ENCODE results near the gene IGIP.

Gene IGIP

DNA sequence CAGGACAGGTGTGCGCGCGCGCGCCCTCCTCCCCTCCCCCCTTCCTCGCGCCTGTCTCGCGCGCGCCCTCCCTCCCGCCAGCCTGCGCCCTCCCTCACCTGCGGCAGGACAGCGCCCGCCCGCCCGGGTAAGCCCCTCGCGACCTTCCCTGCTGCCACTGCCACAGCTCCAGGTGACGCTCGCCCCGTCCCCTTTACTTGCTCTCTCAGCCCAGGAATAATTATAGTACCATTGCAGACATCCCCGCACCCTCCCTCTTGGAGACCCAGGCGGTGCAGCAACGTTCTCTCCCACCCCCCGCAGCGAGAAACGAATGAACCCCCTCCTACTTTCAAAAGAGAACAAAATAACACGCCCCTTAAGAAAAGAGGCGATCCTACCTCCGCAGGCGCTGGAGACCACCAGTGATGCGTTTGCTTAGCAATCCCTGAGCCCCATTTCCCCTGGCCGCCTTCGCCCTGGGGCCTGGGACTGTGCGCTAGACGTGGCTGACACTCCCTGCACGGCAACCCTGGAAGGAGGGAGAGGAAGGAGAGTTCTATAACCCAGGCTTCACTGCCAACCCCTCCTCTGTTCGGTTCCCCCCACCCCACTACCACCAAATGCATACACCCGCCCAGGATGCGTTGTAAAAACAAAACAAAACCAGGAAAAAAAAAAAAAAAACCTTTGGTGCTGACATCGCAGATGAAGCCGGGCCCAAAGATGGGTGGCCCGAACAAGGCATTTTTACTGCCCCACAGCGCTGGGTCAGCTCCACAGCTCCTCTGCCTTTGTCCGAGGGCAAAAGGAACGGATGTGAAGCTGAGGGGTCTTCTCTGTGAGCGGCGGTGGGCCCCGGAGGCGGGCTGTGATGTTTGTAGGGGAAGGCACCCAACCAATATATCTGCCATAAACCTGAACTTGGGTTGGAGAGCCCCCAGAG is 17.4 kb upstream of the IGIP start:
- H3K27ac Mint-ChIP-seq, result peak overlapping the region; percentile 99
- no peaks in the 10 kb centered on the region for H3K36me3 Mint-ChIP-seq
- H3K4me1 Mint-ChIP-seq, result peaks cover 49% of the 10 kb centered on the region
- peak overlapping the region; percentile 92 for H3K4me3 Mint-ChIP-seq
- no peaks in the 10 kb centered on the region for H3K9me3 Mint-ChIP-seq
- no peak for ATAC-seq
- H3K27me3 Mint-ChIP-seq, result no peaks in the 10 kb centered on the region

DNA sequence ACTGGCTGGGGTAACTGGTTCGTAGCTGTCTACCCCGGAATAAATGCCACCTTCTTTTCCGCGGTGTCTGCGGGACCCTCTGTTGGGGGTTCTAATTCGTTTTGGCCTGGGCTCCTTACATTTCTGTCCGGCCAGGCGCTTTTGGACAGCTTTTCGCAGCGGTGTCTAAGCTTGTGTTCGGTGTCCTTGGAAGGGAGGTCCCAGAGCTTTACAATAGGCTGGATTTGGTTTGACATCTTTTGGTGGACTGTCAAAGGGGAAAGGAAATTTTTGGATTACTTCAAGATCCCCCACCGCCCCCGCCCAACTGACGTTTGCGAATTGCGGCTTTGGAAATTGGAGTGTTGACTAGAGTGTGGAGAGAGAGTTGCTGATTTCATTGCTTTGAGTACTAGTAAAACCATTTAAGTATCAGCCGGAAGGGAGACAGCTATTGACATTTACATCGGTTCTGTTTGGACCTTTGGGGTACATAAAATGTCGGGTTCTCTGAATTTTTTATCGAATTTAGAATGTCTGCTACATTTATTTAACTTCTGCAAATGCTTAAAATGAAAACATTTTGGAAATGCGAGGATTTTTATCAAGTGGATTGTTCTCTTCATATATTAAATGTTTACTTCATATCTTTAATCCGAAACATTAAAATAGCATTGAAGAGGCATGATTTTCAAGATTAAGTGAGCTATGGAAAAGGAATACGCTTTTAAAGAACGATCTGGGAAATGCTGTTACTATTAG is 16.5 kb upstream of the IGIP start:
- no peak for ATAC-seq
- Mint-ChIP-seq H3K27ac (peak overlapping the region; percentile 99), H3K9me3 (no peaks in the 10 kb centered on the region), H3K27me3 (no peaks in the 10 kb centered on the region), H3K4me1 (peaks cover 51% of the 10 kb centered on the region), H3K36me3 (no peaks in the 10 kb centered on the region), H3K4me3 (peak overlapping the region; percentile 92)

DNA sequence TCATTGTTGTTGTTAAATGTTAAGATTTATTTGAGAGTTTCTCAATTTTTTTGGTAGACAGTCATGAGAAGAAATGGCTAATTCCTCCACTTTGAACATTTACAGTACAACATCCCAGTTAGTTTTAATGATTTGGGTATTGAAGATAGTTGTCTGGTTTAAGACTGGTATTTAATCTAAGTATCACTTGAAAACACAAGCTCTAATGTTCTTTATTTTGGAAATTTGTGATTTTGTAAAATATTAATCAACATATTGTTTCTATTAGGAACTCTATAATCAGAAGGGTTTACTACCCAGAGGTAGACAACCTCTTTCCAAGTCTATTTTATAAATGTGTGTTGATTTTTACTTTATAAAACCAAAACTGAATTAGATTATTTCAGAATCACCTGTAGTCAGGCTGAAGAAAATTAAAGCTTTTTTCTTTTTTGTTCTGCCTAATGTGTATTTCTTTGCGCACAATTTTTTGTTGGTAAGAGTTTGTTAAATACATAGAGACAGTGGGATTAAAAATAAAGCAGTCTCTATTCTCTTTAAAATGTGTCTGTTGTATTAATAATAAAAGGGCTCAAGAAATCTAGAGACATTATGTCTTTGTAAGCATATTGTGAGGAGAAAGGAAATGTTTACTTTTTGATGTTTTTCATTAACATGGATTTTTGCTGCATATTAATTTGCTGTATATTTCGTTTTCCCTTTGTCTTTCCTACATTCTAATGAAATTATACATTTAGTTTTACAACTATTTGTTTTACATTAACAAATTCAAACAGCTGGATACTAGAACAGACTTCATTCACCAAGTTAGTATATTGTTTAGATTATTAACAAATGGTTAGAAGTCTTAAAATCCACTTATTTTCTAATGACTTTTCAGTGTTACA is 15.7 kb upstream of the IGIP start:
- Mint-ChIP-seq H3K27ac (no peak overlapping the region), H3K36me3 (peaks cover 5% of the 10 kb centered on the region), H3K9me3 (no peaks in the 10 kb centered on the region), H3K27me3 (no peaks in the 10 kb centered on the region), H3K4me3 (peak overlapping the region; percentile 92), H3K4me1 (peaks cover 56% of the 10 kb centered on the region)
- ATAC-seq, result no peak

DNA sequence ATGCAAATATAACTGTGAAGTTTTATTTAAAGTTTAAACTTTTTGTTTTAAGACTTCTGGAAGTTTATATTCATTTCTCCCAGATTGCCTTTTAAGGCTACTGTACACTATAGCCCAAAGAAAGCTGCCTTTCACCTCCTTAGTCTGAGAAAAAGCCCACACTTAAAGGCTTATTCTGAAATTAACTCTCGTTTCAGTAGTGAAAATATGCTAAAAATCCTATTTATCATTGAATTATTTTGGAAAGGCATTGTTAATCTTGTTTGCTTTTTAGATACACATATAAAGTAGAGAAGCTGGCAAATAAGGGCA is 15.1 kb upstream of the IGIP start:
- Mint-ChIP-seq H3K4me3 (no peak overlapping the region), H3K27me3 (no peaks in the 10 kb centered on the region), H3K36me3 (peaks cover 6% of the 10 kb centered on the region), H3K4me1 (peaks cover 59% of the 10 kb centered on the region), H3K27ac (no peak overlapping the region), H3K9me3 (no peaks in the 10 kb centered on the region)
- ATAC-seq, result no peak

DNA sequence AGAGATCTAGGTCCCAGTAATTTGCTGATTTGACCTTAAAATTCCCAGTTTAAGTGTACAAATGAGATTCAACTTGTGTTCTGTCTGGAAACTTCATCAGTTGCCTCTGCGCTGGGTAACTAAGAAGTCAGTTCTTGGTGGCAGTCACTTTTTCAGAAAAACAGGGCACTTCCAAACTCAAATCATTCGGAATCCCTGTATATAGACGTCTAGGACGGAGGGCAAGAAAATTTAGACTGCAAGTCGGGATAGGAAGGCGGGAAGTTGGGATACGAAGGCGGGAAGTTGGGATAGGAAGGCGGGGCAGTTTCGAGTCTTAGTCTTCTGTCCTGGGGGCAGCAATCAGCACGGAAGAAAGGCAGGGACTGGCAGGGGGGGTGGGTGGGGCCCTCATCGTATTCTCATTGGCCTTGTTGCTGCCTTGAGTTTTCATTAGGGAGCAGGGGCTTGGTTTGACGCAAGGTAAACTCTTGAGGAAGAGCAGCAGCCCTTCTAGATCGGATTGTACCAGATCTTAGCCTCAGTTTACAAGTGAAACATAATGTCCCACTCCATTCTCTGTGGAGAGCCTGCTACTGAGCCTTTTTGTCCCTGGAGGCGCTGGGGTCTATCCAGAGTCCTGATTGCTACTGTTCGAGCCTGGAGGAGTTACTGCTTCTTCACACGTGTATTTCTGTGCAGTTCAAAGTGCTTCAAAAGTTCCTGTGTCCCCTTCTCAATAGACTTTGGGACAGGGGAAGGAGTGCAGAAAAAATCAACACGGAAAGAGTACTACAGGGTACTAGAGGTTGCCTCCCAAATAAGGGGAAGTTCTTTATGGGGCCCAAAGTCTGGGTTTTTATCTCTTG is 14.5 kb upstream of the IGIP start:
- H3K27ac Mint-ChIP-seq, result peak overlapping the region; percentile 58
- peaks cover 6% of the 10 kb centered on the region for H3K36me3 Mint-ChIP-seq
- H3K4me3 Mint-ChIP-seq, result peak overlapping the region; percentile 50
- H3K4me1 Mint-ChIP-seq, result peaks cover 59% of the 10 kb centered on the region
- H3K9me3 Mint-ChIP-seq, result no peaks in the 10 kb centered on the region
- no peak for ATAC-seq
- no peaks in the 10 kb centered on the region for H3K27me3 Mint-ChIP-seq

DNA sequence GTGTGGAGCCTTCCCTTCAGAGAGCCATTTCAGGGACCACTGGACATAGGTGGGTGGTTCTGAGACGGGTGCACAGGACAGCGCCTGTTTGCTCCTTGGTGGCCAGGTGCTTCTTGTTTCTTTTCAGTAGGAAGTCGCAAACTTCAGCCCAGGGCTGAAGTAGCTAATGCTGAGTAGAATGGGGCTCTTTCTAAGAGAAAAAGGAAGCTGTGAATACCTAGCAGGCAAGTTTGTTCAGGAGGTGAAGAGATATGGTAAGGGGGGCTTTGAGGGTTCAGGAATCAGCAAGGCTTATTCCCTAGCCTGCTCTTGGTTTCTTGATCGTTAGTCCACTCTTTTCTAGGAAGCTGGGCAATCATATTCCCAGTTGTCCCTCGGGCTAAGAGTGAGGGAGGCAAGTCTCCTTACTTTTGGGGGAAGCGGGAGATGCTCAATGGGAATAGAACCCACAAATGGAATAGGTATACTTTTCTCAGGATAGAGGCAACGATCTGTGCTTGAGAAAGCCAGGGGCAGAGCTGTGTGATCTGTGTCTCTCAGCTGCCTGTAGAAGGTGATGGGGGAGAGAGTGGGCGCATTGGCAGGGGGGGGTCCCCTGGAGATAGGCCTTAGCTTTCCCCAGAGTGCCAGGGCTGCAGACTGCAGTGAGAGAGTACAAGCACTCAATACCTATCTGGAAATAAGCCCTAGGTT is 13.7 kb upstream of the IGIP start:
- Mint-ChIP-seq H3K36me3 (peaks cover 6% of the 10 kb centered on the region), H3K4me1 (peaks cover 61% of the 10 kb centered on the region), H3K4me3 (peak overlapping the region; percentile 50), H3K27ac (peak overlapping the region; percentile 58), H3K27me3 (no peaks in the 10 kb centered on the region), H3K9me3 (no peaks in the 10 kb centered on the region)
- ATAC-seq, result no peak

DNA sequence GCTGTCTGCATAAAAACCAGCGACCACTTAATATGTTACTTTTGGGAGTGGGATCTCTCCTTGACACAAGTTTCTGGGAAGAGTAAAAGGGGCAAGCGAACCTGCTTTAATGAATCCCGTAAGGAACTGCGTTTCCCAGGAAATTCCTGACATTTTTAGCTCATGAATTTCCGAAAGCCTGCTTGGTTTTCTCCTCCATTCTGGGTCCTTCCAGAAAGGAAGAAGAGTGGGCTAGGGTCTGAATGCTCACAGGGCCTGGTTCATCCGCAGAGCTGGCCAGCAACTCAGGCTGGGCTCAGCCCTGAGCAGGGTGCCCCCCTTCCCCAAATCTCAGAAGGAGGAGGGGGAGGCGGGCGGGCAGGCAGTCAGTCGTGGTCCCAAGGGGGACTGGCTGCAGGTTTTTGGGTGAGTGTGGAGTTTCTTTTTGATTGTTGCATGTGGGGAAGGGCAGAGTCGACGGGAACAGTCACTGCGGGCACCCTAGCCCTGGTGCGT is 13.0 kb upstream of the IGIP start:
- Mint-ChIP-seq H3K9me3 (no peaks in the 10 kb centered on the region), H3K4me1 (peaks cover 63% of the 10 kb centered on the region), H3K4me3 (peak overlapping the region; percentile 89), H3K27ac (peak overlapping the region; percentile 95), H3K36me3 (peaks cover 6% of the 10 kb centered on the region), H3K27me3 (no peaks in the 10 kb centered on the region)
- no peak for ATAC-seq

DNA sequence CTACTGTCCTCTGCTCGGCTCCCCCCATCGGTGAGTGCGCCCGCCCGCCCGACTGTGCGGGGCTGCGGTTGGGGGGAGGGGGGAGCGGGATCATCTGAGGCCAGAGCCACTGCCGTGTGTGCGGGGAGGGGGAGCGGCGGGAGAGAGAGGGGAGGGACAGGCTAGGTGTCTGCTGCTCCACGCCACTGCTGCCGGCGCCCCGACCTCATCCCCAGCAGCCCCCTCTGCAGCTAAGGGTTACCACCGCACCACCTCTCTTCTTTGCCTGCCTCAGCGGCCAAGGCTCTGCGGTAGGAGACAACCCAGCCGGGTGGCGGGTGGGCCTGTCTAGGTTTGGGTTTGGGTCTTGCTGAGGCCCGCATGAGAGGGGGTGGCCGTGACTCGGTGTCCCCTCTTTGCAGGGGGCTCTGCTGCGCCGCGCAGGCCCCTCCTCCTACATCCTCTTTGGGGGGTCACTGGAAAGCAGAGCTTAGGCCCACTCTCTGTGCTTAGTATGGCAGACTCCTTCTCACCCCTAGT is 12.5 kb upstream of the IGIP start:
- Mint-ChIP-seq H3K4me1 (peaks cover 66% of the 10 kb centered on the region), H3K27me3 (no peaks in the 10 kb centered on the region), H3K4me3 (peak overlapping the region; percentile 89), H3K9me3 (no peaks in the 10 kb centered on the region), H3K27ac (peak overlapping the region; percentile 95), H3K36me3 (peaks cover 6% of the 10 kb centered on the region)
- peak; percentile 5 for ATAC-seq

DNA sequence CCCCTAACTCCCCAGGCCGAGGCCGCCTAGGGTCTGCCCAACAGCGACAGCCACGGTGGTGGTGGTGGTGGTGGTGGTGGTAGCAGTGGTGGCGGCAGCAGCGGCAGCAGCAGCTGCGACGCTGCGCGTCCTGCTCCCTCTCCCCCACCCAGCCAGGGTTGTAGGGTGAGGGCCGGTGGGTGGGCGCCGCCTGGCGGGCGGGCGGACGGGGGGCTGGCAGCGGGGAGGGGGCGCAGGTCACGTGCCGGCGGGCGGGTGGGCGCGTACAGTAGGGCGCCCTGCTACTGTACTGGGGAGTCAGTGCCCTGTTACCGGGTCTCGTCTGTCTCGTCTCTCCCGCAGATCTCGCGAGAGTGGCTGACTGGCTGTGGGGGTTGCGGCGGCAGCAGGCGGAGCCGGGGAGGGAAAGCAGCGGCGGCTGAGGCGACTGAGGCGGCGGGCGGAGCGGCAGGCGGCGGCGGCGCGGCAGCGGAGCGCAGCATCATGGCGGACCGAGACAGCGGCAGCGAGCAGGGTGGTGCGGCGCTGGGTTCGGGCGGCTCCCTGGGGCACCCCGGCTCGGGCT is 12.0 kb upstream of the IGIP start, which contains the start of gene PURA:
TSS of gene PURA (plus strand) at position 411 of the 565 bp plus-strand sequence. CDS start at position 484, 73 bp downstream.
- peak; percentile 96 for ATAC-seq
- H3K27ac Mint-ChIP-seq, result peak within 1 kb of the TSS; percentile 95
- H3K9me3 Mint-ChIP-seq, result no peaks in the 10 kb centered on the region
- H3K4me3 Mint-ChIP-seq, result peak within 1 kb of the TSS; percentile 89
- peaks cover 6% of the 10 kb centered on the region for H3K36me3 Mint-ChIP-seq
- no peaks in the 10 kb centered on the region for H3K27me3 Mint-ChIP-seq
- H3K4me1 Mint-ChIP-seq, result peaks cover 65% of the 10 kb centered on the region

DNA sequence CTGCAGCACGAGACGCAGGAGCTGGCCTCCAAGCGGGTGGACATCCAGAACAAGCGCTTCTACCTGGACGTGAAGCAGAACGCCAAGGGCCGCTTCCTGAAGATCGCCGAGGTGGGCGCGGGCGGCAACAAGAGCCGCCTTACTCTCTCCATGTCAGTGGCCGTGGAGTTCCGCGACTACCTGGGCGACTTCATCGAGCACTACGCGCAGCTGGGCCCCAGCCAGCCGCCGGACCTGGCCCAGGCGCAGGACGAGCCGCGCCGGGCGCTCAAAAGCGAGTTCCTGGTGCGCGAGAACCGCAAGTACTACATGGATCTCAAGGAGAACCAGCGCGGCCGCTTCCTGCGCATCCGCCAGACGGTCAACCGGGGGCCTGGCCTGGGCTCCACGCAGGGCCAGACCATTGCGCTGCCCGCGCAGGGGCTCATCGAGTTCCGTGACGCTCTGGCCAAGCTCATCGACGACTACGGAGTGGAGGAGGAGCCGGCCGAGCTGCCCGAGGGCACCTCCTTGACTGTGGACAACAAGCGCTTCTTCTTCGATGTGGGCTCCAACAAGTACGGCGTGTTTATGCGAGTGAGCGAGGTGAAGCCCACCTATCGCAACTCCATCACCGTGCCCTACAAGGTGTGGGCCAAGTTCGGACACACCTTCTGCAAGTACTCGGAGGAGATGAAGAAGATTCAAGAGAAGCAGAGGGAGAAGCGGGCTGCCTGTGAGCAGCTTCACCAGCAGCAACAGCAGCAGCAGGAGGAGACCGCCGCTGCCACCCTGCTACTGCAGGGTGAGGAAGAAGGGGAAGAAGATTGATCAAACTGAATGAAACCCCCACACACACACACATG is 11.2 kb upstream of the IGIP start:
- H3K27ac Mint-ChIP-seq, result peak overlapping the region; percentile 95
- peak overlapping the region; percentile 89 for H3K4me3 Mint-ChIP-seq
- no peaks in the 10 kb centered on the region for H3K27me3 Mint-ChIP-seq
- peaks cover 6% of the 10 kb centered on the region for H3K36me3 Mint-ChIP-seq
- H3K4me1 Mint-ChIP-seq, result peaks cover 57% of the 10 kb centered on the region
- H3K9me3 Mint-ChIP-seq, result no peaks in the 10 kb centered on the region
- peak; percentile 45 for ATAC-seq

DNA sequence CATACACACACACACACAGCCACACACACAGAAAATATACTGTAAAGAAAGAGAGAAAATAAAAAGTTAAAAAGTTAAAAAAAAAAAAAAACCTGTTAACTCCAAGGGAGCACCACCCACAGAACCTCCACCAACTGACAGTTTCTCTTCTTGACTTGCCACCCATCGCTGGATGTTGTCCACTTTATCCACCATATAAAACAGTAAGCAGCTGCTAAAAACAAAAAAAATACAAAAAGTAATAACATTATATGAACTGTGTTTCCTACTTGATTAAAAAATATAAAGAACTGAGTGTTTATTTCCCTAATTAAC is 10.6 kb upstream of the IGIP start:
- Mint-ChIP-seq H3K27me3 (no peaks in the 10 kb centered on the region), H3K4me3 (peak overlapping the region; percentile 89), H3K27ac (peak overlapping the region; percentile 95), H3K4me1 (peaks cover 56% of the 10 kb centered on the region), H3K9me3 (no peaks in the 10 kb centered on the region), H3K36me3 (peaks cover 6% of the 10 kb centered on the region)
- no peak for ATAC-seq

DNA sequence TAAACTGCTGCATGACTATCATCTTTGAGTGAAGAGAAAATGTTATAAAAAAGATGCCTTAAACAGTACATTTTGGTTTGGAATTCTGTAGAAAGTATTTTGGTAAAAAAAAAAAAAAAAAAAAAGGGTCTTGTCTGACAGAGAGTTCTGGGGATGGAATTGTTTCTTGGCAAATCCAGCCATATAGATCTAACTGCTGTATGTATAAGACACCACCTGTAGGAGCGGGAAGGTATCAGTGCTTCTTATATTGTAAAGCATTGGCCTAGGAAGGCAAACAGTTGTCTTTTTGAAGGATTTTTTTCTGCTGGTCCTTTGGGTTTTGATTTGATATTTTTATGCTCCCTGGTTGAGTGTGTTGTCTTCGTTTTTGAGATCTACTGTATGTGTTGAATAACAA is 9.0 kb upstream of the IGIP start:
- no peak for ATAC-seq
- Mint-ChIP-seq H3K9me3 (no peaks in the 10 kb centered on the region), H3K27ac (no peak overlapping the region), H3K4me3 (no peak overlapping the region), H3K4me1 (peaks cover 58% of the 10 kb centered on the region), H3K27me3 (no peaks in the 10 kb centered on the region), H3K36me3 (peaks cover 6% of the 10 kb centered on the region)

DNA sequence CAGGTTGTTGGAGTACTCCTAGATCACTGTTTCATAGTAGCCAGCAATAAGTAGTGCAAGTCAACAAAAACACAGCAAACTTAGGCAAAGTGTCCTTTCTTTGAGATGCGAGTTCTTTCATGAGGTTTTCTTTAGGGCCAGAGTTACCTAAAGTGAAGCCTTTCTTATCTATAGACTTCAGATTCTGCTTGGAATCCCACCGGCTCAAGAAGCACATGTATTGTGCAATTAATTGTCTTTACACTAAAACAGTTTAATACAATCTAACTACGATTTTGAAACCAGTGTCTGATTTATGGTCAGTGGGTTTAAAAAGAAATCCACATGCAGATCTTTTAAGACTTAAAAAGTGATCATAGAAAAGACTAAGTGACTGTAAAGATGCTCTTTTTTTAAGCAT is 8.2 kb upstream of the IGIP start:
- no peaks in the 10 kb centered on the region for H3K9me3 Mint-ChIP-seq
- peaks cover 6% of the 10 kb centered on the region for H3K36me3 Mint-ChIP-seq
- H3K27ac Mint-ChIP-seq, result no peak overlapping the region
- ATAC-seq, result no peak
- H3K4me3 Mint-ChIP-seq, result no peak overlapping the region
- no peaks in the 10 kb centered on the region for H3K27me3 Mint-ChIP-seq
- H3K4me1 Mint-ChIP-seq, result peaks cover 53% of the 10 kb centered on the region

All from stimulated activated memory B cell treated with anti-CD40 and anti-IgM and Interleukin-4, amounts not matched to agents 10 μg/mL and 1 μg/mL and 100 μg/mL, for 72 hours (primary cell).